Muscle of leg (tissue), 11 donors: Measurements from ENCODE around the gene DNAH2. TPM values are rescaled to one million over a fixed set of nuclear protein-coding genes. Genes with fewer than 3 reads are reported as not detected.

ENCODE experiments used
- DNase-seq: peaks from one replicate; pipeline ENCODE4 v3.0.0; 2013
- H3K27ac ChIP-seq: one replicate; pipeline ENCODE4 v1.5.1; 2013; ENCODE audit warnings: mild to moderate bottlenecking, low read length, control low read depth
- H3K27me3 ChIP-seq: one replicate; pipeline ENCODE4 v1.6.1; 2013; ENCODE audit warnings: low read length; ENCODE audit not compliant: control insufficient read depth, insufficient read depth
- H3K36me3 ChIP-seq: one replicate; pipeline ENCODE4 v1.6.1; 2013; ENCODE audit warnings: low read length; ENCODE audit not compliant: control insufficient read depth, insufficient read depth
- H3K4me1 ChIP-seq: one replicate; pipeline ENCODE4 v1.6.1; 2013; ENCODE audit warnings: low read length; ENCODE audit not compliant: control insufficient read depth, insufficient read depth
- H3K4me3 ChIP-seq: one replicate; pipeline ENCODE4 v1.5.1; 2013; ENCODE audit warnings: low read length, control low read depth
- H3K9me3 ChIP-seq: replicated peaks from 2 replicates; pipeline ENCODE4 v1.6.1; 2013; ENCODE audit warnings: low read depth, low read length; ENCODE audit not compliant: control insufficient read depth
- WGBS: methylation state at CpG from one replicate; pipeline ENCODE4 v1.1.5; 2013; ENCODE audit warnings: missing lambda C conversion rate; ENCODE audit not compliant: insufficient coverage; 5-methylcytosine and 5-hydroxymethylcytosine counted together
- polyA plus RNA-seq, 8 donors: library from polyadenylated mRNA; unstranded; fragments of 120-200 nt; gene quantifications; one replicate each; pipeline versions ENCODE4 v1.2.1 to v1.2.3, GENCODE V29; 2013; ENCODE audit warnings: inconsistent platforms in 1 of 8, low replicate concordance in 1 of 8; ENCODE audit not compliant: insufficient read length in 8 of 8, insufficient read depth in 1 of 8
- total RNA-seq: library from RNA; stranded (reverse); fragments of 120-200 nt; gene quantifications from one replicate; pipeline ENCODE4 v1.2.4, GENCODE V29; 2013

Gene DNAH2
- total and polyA plus RNA-seq, 9 donors: 3.9 to 18.3 (median 6.2) TPM

GRCh38 chr17:7873051-7873450 lies 155.5 kb downstream of the DNAH2 start:
- H3K4me1 ChIP-seq: no peaks in the 10 kb centered on the region

DNA sequence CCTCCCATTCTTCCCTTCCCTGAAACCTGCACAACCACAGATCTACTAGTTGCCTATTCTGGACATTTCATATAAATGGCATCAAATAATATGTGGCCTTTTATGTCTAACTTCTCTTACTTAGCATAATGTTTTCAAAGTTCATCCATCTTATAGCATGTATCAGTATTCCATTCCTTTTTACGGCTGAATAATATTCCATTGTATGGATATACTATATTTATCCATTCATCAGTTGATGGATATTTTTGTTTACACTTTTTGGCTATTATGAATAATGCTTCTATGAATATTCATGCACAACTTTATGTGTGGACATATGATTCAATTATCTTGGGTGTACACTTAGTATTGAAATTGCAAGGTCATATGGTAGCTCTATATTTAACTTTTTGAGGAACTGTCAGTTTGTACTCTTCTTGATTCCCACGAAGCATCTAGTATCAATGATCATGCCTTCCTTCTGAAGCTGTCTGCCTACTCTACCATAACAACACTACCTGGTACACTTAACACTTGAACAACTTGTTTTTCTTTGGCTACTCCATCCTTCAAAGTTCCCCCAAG lies 158.3 kb downstream of the DNAH2 start:
- DNase-seq: no peak
- WGBS: 80% methylated on average over 1 of the region's 2 CpGs

More at GRCh38 chr17:7873051-7873450, 155.5 kb downstream of the DNAH2 start:
- DNase-seq: no peak
- H3K27me3 ChIP-seq: no peaks in the 10 kb centered on the region
- H3K27ac ChIP-seq: no peak overlapping the region
- no peak overlapping the region for H3K4me3 ChIP-seq
- no peaks in the 10 kb centered on the region for H3K9me3 ChIP-seq
- H3K36me3 ChIP-seq: peaks cover 29% of the 10 kb centered on the region
- WGBS: 52% methylated on average over 3 of the region's 4 CpGs

GRCh38 chr17:7878234-7878633 lies 160.7 kb downstream of the DNAH2 start:
- H3K4me3 ChIP-seq: no peak overlapping the region
- peaks cover 10% of the 10 kb centered on the region for H3K4me1 ChIP-seq
- no peaks in the 10 kb centered on the region for H3K9me3 ChIP-seq
- WGBS: 95% methylated on average over 7 of the region's 7 CpGs
- no peak overlapping the region for H3K27ac ChIP-seq
- peaks cover 35% of the 10 kb centered on the region for H3K36me3 ChIP-seq
- H3K27me3 ChIP-seq: no peaks in the 10 kb centered on the region
- no peak for DNase-seq

More for the DNA sequence above, 158.3 kb downstream of the DNAH2 start:
- Histone ChIP-seq H3K36me3 (peaks cover 37% of the 10 kb centered on the region), H3K27me3 (no peaks in the 10 kb centered on the region), H3K27ac (no peak overlapping the region), H3K4me1 (no peaks in the 10 kb centered on the region), H3K4me3 (no peak overlapping the region), H3K9me3 (no peaks in the 10 kb centered on the region)

- DNase-seq: no peak
- H3K9me3 ChIP-seq: no peaks in the 10 kb centered on the region
- peaks cover 10% of the 10 kb centered on the region for H3K4me1 ChIP-seq
- no peak overlapping the region for H3K4me3 ChIP-seq
- peaks cover 24% of the 10 kb centered on the region for H3K36me3 ChIP-seq
- no CpG with 5 or more reads among the region's 3 CpGs for WGBS
- no peak overlapping the region for H3K27ac ChIP-seq
- H3K27me3 ChIP-seq: no peaks in the 10 kb centered on the region
Measured at GRCh38 chr17:7880076-7880868, 162.7 kb downstream of the DNAH2 start.

DNA sequence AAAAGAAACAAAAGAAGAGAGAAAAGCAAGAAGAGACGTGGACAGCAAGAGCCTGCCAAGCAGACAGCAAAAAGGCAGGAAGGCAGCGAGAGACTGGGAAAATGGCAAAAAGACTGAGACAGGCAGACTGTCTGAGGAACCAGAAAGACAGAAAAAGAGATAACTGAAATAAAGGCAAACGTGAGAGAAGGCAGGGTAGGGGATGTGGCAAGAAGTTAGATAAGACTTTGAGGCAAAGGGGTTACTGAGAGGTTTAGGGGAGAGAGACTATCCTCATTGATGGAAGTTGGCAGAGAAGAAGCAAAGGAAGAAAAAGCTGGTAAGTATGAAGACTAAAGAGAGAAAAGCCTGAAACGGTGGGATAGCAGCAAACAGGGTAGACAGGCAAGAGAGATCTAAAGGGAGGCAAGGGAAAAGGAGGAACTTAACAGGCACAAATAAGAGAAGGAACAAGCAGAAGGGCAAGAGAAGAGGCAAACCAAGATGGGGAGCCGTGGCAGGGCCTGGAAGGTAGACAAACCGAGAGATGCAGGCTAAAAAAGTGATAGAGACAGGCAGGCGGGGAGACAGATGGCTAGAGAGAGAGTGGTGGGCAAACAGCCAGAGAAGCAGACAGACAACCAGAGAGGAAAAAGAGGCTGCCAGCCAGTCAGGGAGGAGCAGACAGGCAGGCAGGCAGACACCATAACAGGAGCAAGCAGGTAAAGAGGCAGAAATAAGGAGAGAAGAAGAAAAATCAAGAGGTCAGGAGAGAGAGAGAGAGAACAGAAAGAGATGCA lies 163.9 kb downstream of the DNAH2 start:
- 25% methylated on average over 7 of the region's 7 CpGs for WGBS
- peaks cover 20% of the 10 kb centered on the region for H3K36me3 ChIP-seq
- H3K27me3 ChIP-seq: no peaks in the 10 kb centered on the region
- no peaks in the 10 kb centered on the region for H3K9me3 ChIP-seq
- H3K4me3 ChIP-seq: no peak overlapping the region
- H3K4me1 ChIP-seq: peaks cover 21% of the 10 kb centered on the region
- DNase-seq: peak; percentile 59
- H3K27ac ChIP-seq: no peak overlapping the region

GRCh38 chr17:7882068-7882467 lies 164.5 kb downstream of the DNAH2 start:
- Histone ChIP-seq H3K27ac (no peak overlapping the region), H3K4me1 (peaks cover 27% of the 10 kb centered on the region), H3K4me3 (no peak overlapping the region), H3K36me3 (peaks cover 20% of the 10 kb centered on the region), H3K27me3 (no peaks in the 10 kb centered on the region), H3K9me3 (no peaks in the 10 kb centered on the region)
- DNase-seq: no peak
- WGBS: no CpG with 5 or more reads among the region's 7 CpGs

- Histone ChIP-seq H3K4me1 (peaks cover 31% of the 10 kb centered on the region), H3K9me3 (no peaks in the 10 kb centered on the region), H3K27me3 (no peaks in the 10 kb centered on the region), H3K36me3 (peaks cover 20% of the 10 kb centered on the region), H3K27ac (no peak overlapping the region), H3K4me3 (no peak overlapping the region)
- WGBS: no CpG with 5 or more reads among the region's 3 CpGs
- DNase-seq: no peak
Measured at GRCh38 chr17:7882629-7883028, 165.1 kb downstream of the DNAH2 start.

Other genes starting within 250 kb of the DNAH2 start
- gene ZBTB4, start 238.1 kb upstream of the DNAH2 start, total RNA-seq: 14.1 TPM
- gene ZBTB4, start 238.1 kb upstream of the DNAH2 start, polyA plus RNA-seq: 10 to 100 TPM; 20.1 to 31.6 (median 24.5) TPM
- gene SLC35G6, start 236.3 kb upstream of the DNAH2 start, total RNA-seq: not detected
- gene SLC35G6, start 236.3 kb upstream of the DNAH2 start, polyA plus RNA-seq: under 1 TPM in 6 of 8 donors, not detected in 2; 0.09 to 0.27 (median 0.18) TPM
- 30.9 TPM for gene POLR2A, start 233.4 kb upstream of the DNAH2 start, total RNA-seq
- gene POLR2A, start 233.4 kb upstream of the DNAH2 start, polyA plus RNA-seq: 10 to 100 TPM; 42.0 to 81.0 (median 60.8) TPM
- 13.2 TPM for gene TNFSF12, start 168.7 kb upstream of the DNAH2 start, total RNA-seq
- 10 to 100 TPM; 22.2 to 35.9 (median 28.2) TPM for gene TNFSF12, start 168.7 kb upstream of the DNAH2 start, polyA plus RNA-seq
- gene TNFSF13, start 159.0 kb upstream of the DNAH2 start, total RNA-seq: 2.2 TPM
- 1 to 10 TPM; 3.5 to 5.9 (median 4.3) TPM for gene TNFSF13, start 159.0 kb upstream of the DNAH2 start, polyA plus RNA-seq
- 34.5 TPM for gene SENP3, start 155.8 kb upstream of the DNAH2 start, total RNA-seq
- gene SENP3, start 155.8 kb upstream of the DNAH2 start, polyA plus RNA-seq: 10 to 100 TPM; 33.8 to 43.6 (median 41.7) TPM
- 15.7 TPM for gene CD68, start 138.1 kb upstream of the DNAH2 start, total RNA-seq
- 10 to 100 TPM; 20.2 to 56.6 (median 38.8) TPM for gene CD68, start 138.1 kb upstream of the DNAH2 start, polyA plus RNA-seq
- gene MPDU1, start 133.9 kb upstream of the DNAH2 start, total RNA-seq: 34.4 TPM
- 10 to 100 TPM; 43.2 to 63.6 (median 50.2) TPM for gene MPDU1, start 133.9 kb upstream of the DNAH2 start, polyA plus RNA-seq
- 1.4 TPM for gene SOX15, start 127.7 kb upstream of the DNAH2 start, total RNA-seq
- 1 to 10 TPM; 1.6 to 4.1 (median 2.0) TPM for gene SOX15, start 127.7 kb upstream of the DNAH2 start, polyA plus RNA-seq
- 35.1 TPM for gene FXR2, start 102.8 kb upstream of the DNAH2 start, total RNA-seq
- 10 to 100 TPM; 31.4 to 37.2 (median 34.9) TPM for gene FXR2, start 102.8 kb upstream of the DNAH2 start, polyA plus RNA-seq
- 72.1 TPM for gene SAT2, start 89.9 kb upstream of the DNAH2 start, total RNA-seq
- 10 to 100 TPM; 61.5 to 82.1 (median 69.9) TPM for gene SAT2, start 89.9 kb upstream of the DNAH2 start, polyA plus RNA-seq
- gene SHBG, start 87.6 kb upstream of the DNAH2 start, total RNA-seq: 0.58 TPM
- gene SHBG, start 87.6 kb upstream of the DNAH2 start, polyA plus RNA-seq: 1 to 10 TPM in 5 of 8 donors, under 1 TPM in 3; 0.63 to 1.5 (median 1.1) TPM
- 2.7 TPM for gene ATP1B2, start 66.8 kb upstream of the DNAH2 start, total RNA-seq
- gene ATP1B2, start 66.8 kb upstream of the DNAH2 start, polyA plus RNA-seq: 10 to 100 TPM; 12.4 to 27.3 (median 23.4) TPM
- 17.9 TPM for gene TP53, start 30.3 kb upstream of the DNAH2 start, total RNA-seq
- gene TP53, start 30.3 kb upstream of the DNAH2 start, polyA plus RNA-seq: 10 to 100 TPM; 33.8 to 51.8 (median 40.9) TPM
- gene WRAP53, start 29.3 kb upstream of the DNAH2 start, total RNA-seq: 5.9 TPM
- 10 to 100 TPM in 1 of 8 donors, 1 to 10 TPM in 7; 7.9 to 10.0 (median 8.3) TPM for gene WRAP53, start 29.3 kb upstream of the DNAH2 start, polyA plus RNA-seq
- gene EFNB3, start 12.5 kb upstream of the DNAH2 start, total RNA-seq: 3.6 TPM
- 10 to 100 TPM in 1 of 8 donors, 1 to 10 TPM in 7; 4.0 to 11.6 (median 7.0) TPM for gene EFNB3, start 12.5 kb upstream of the DNAH2 start, polyA plus RNA-seq
- 5.4 TPM for gene KDM6B, start 116.5 kb downstream of the DNAH2 start, total RNA-seq
- gene KDM6B, start 116.5 kb downstream of the DNAH2 start, polyA plus RNA-seq: 10 to 100 TPM; 10.9 to 20.1 (median 15.9) TPM
- 18.4 TPM for gene TMEM88, start 137.3 kb downstream of the DNAH2 start, total RNA-seq
- 10 to 100 TPM; 22.4 to 30.3 (median 27.9) TPM for gene TMEM88, start 137.3 kb downstream of the DNAH2 start, polyA plus RNA-seq
- 97.7 TPM for gene NAA38, start 139.8 kb downstream of the DNAH2 start, total RNA-seq
- gene NAA38, start 139.8 kb downstream of the DNAH2 start, polyA plus RNA-seq: 10 to 100 TPM; 44.6 to 65.7 (median 54.2) TPM
- 5.9 TPM for gene CYB5D1, start 140.3 kb downstream of the DNAH2 start, total RNA-seq
- gene CYB5D1, start 140.3 kb downstream of the DNAH2 start, polyA plus RNA-seq: 1 to 10 TPM; 6.5 to 9.3 (median 7.4) TPM
- gene CHD3, start 171.0 kb downstream of the DNAH2 start, total RNA-seq: 47.6 TPM
- 100 to 1,000 TPM in 1 of 8 donors, 10 to 100 TPM in 7; 54.6 to 124 (median 78.2) TPM for gene CHD3, start 171.0 kb downstream of the DNAH2 start, polyA plus RNA-seq
- gene RNF227, start 198.5 kb downstream of the DNAH2 start, total RNA-seq: 3.0 TPM
- 1 to 10 TPM; 2.5 to 4.1 (median 3.0) TPM for gene RNF227, start 198.5 kb downstream of the DNAH2 start, polyA plus RNA-seq
- 2.4 TPM for gene KCNAB3, start 212.1 kb downstream of the DNAH2 start, total RNA-seq
- gene KCNAB3, start 212.1 kb downstream of the DNAH2 start, polyA plus RNA-seq: 1 to 10 TPM; 3.5 to 9.5 (median 5.2) TPM
- 14.3 TPM for gene TRAPPC1, start 214.2 kb downstream of the DNAH2 start, total RNA-seq
- gene TRAPPC1, start 214.2 kb downstream of the DNAH2 start, polyA plus RNA-seq: 100 to 1,000 TPM in 4 of 8 donors, 10 to 100 TPM in 4; 83.3 to 107 (median 101) TPM
- 15.8 TPM for gene CNTROB, start 214.5 kb downstream of the DNAH2 start, total RNA-seq
- gene CNTROB, start 214.5 kb downstream of the DNAH2 start, polyA plus RNA-seq: 10 to 100 TPM; 29.5 to 41.0 (median 35.2) TPM